GM19438 (cell line): Measurements from ENCODE around the gene SLC6A8.
"Not testable (repeated sequence)": the region's sequence is repeated elsewhere in the genome, so short reads cannot be mapped to it uniquely, and the experiment has no call there.

Experiments
- ATAC-seq: cut with Tn5 transposase; IDR thresholded peaks from one replicate; pipeline ENCODE4 v1.9.1; 2021; ENCODE audit warnings: low read depth; ENCODE audit not compliant: unreplicated experiment

The SLC6A8 gene

GRCh38 chrX:153670748-153671588, 16.8 kb upstream of the SLC6A8 start:
- ATAC-seq, result no peak

- ATAC-seq, result no peak
Measured at GRCh38 chrX:153671589-153672530, 15.9 kb upstream of the SLC6A8 start.

GRCh38 chrX:153672531-153673427, 14.9 kb upstream of the SLC6A8 start:
- ATAC-seq, result no peak

- ATAC-seq, result no peak
Measured at GRCh38 chrX:153673428-153674218, 14.1 kb upstream of the SLC6A8 start, which contains the start of gene PNCK. Gene PNCK (minus strand): TSS chrX:153673813. CDS start chrX:153673076, 737 bp downstream.

GRCh38 chrX:153674219-153674851, 13.4 kb upstream of the SLC6A8 start:
- ATAC-seq, result no peak

GRCh38 chrX:153681175-153681574, 6.6 kb upstream of the SLC6A8 start:
- no peak for ATAC-seq

GRCh38 chrX:153683486-153683885, 4.2 kb upstream of the SLC6A8 start:
- not testable (repeated sequence) for ATAC-seq

- no peak for ATAC-seq
Measured at GRCh38 chrX:153684467-153685155, 3.1 kb upstream of the SLC6A8 start.

- ATAC-seq, result no peak
Measured at GRCh38 chrX:153685156-153685536, 2.6 kb upstream of the SLC6A8 start.

- no peak for ATAC-seq
Measured at GRCh38 chrX:153685751-153686696, 1.7 kb upstream of the SLC6A8 start.

GRCh38 chrX:153686711-153687110, 1.0 kb upstream of the SLC6A8 start:
- no peak for ATAC-seq

- no peak for ATAC-seq
Measured at GRCh38 chrX:153688071-153688470, 345 bp downstream of the SLC6A8 start.

GRCh38 chrX:153688506-153688905, 780 bp downstream of the SLC6A8 start:
- no peak for ATAC-seq

- ATAC-seq, result no peak
Measured at GRCh38 chrX:153688911-153689590, 1.3 kb downstream of the SLC6A8 start.

- no peak for ATAC-seq
Measured at GRCh38 chrX:153689654-153690465, 2.1 kb downstream of the SLC6A8 start.

- ATAC-seq, result no peak
Measured at GRCh38 chrX:153690466-153690865, 2.7 kb downstream of the SLC6A8 start.
